Astrocyte of the spinal cord (primary cell): ENCODE results near the gene NBEAL1.
"Not testable (repeated sequence)": the region's sequence is repeated elsewhere in the genome, so short reads cannot be mapped to it uniquely, and the experiment has no call there.

Source experiments
- DNase-seq: peaks from one replicate; pipeline ENCODE4 v3.0.0; 2011; ENCODE audit warnings: low read depth, low spot score
- H3K4me3 ChIP-seq: 2 replicates; pipeline ENCODE4 v1.5.1; 2011; ENCODE audit warnings: low read depth, mild to moderate bottlenecking, low read length, moderate library complexity
- CTCF ChIP-seq: IDR thresholded peaks from 2 replicates; pipeline ENCODE4 v1.5.1; 2012; ENCODE audit warnings: low read depth, mild to moderate bottlenecking, low read length, inconsistent platforms
- in situ Hi-C: cut with HindIII; loops from 2 replicates; pipeline ENCODE4 v1.10.0; 2017; ENCODE audit warnings: low sequenced_read_pairs

The NBEAL1 gene

GRCh38 chr2:203038586-203038985 is 23.9 kb downstream of the NBEAL1 start:
- DNase-seq = no peak
- no peak overlapping the region for H3K4me3 ChIP-seq
- in situ Hi-C loops = no loop called here
- no peak for TF ChIP-seq CTCF

- DNase-seq, H3K4me3 ChIP-seq, in situ Hi-C loops: not testable (repeated sequence)
Observed at GRCh38 chr2:203039211-203039610, 24.5 kb downstream of the NBEAL1 start.

GRCh38 chr2:203040966-203041521 is 26.4 kb downstream of the NBEAL1 start:
- no peak for TF ChIP-seq CTCF
- in situ Hi-C loops = no loop called here
- no peak for DNase-seq
- H3K4me3 ChIP-seq = no peak overlapping the region

GRCh38 chr2:203042178-203042577 is 27.5 kb downstream of the NBEAL1 start:
- DNase-seq = no peak
- TF ChIP-seq CTCF = no peak
- in situ Hi-C loops = no loop called here
- no peak overlapping the region for H3K4me3 ChIP-seq

GRCh38 chr2:203043226-203043625 is 28.6 kb downstream of the NBEAL1 start:
- H3K4me3 ChIP-seq = no peak overlapping the region
- in situ Hi-C loops = no loop called here
- no peak for TF ChIP-seq CTCF
- no peak for DNase-seq

- TF ChIP-seq CTCF = no peak
- no peak overlapping the region for H3K4me3 ChIP-seq
- DNase-seq = no peak
- in situ Hi-C loops = no loop called here
Observed at GRCh38 chr2:203045867-203046266, 31.2 kb downstream of the NBEAL1 start.

GRCh38 chr2:203052539-203052938 is 37.9 kb downstream of the NBEAL1 start:
- H3K4me3 ChIP-seq = no peak overlapping the region
- in situ Hi-C loops = no loop called here
- no peak for DNase-seq
- no peak for TF ChIP-seq CTCF
